ENCODE data around the gene NPIPB6.

Gene NPIPB6

GRCh38 chr16:28293601-28293960, 69.7 kb downstream of the NPIPB6 start:
- TF ChIP-seq ZNF274 (IDR thresholded peaks at IDR 0.05; ENCODE audit: low read depth, low read length), result no peak
- H3K4me3 ChIP-seq (ENCODE audit: low read length), result no peak overlapping the region

- peak overlapping the region; percentile 71 for H3K4me3 ChIP-seq (ENCODE audit: low read length)
- TF ChIP-seq ZNF274 (IDR thresholded peaks at IDR 0.05; ENCODE audit: low read depth, low read length), result no peak
Measured at GRCh38 chr16:28292731-28293600, 70.3 kb downstream of the NPIPB6 start.
